ENCODE measurements around the gene MUC3A. TPM values are rescaled to one million over a fixed set of nuclear protein-coding genes. Genes with fewer than 3 reads are reported as not detected.
A peak's percentile ranks its signal among the peaks of the same experiment; 100 is the strongest.

The MUC3A gene
- total and polyA plus RNA-seq, 2 of the 8 experiments (the other 6 are each of a cell fraction or from before 2014, with no cell fraction given): 15.4 to 43.9 TPM

DNA sequence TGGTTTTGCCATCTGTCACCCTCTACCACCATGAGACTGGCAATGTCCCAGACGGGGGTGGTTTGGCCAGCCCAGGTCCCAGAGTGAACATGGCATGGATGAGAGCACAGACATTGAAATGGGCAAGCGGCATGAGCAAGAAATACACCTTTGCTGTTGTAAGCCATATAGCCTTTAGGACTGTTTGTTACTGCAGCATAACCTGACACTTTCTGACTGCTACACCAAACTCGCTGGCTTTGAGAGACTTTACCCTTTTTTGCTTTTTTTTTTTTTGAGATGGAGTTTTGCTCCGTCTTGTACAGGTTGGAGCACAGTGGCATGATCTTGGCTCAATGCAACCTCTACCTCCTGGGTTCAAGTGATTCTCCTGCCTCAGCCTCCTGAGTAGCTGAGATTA lies 5.2 kb upstream of the MUC3A start:
- Histone ChIP-seq H3K27me3 (replicated peaks in 1 of 4; ENCODE audit: control insufficient read depth in 3 of 4, extremely low read depth in 1 of 4, insufficient read depth in 3 of 4, low read length in 3 of 4) (no peaks in the 10 kb centered on the region), H2AK5ac (ENCODE audit: low read depth, low read length) (no peak overlapping the region), H3K14ac (ENCODE audit: insufficient read length) (no peak overlapping the region), H3K4me3 (ENCODE audit: extremely low read depth in 1 of 4, insufficient read depth in 2 of 4, low read depth in 3 of 4, low read length in 4 of 4) (no peak overlapping the region), H3K4me2 (ENCODE audit: insufficient read depth in 1 of 2, low read depth in 2 of 2, low read length in 2 of 2) (no peak overlapping the region; a peak in 1 of 4 replicates), H4K5ac (ENCODE audit: insufficient read length, low read depth, low read length) (peak overlapping the region; percentile 23), H2BK15ac (ENCODE audit: low read length) (no peak overlapping the region), H4K8ac (ENCODE audit: extremely low read depth, insufficient read depth, low read length) (no peak overlapping the region), H2BK5ac (ENCODE audit: low read depth, low read length) (peak overlapping the region; percentile 16; the same call in 1 of the 2 replicates), H3K18ac (ENCODE audit: extremely low read depth, low read length) (peak overlapping the region; percentile 81), H3K9me3 (ENCODE audit: insufficient read depth in 2 of 2, low read depth in 1 of 2, low read length in 1 of 2) (peaks cover 2 to 4% of the 10 kb centered on the region in 2 experiments; a peak in 2 of 4 replicates), H3K27ac (ENCODE audit: low read depth, low read length) (no peak overlapping the region), H3K23ac (ENCODE audit: insufficient read length) (no peak overlapping the region), H3K36me3 (ENCODE audit: control insufficient read depth in 2 of 4, insufficient read depth in 4 of 4, low read length in 3 of 4) (no peaks in the 10 kb centered on the region), H2AFZ (ENCODE audit: low read length) (no peak overlapping the region), H4K20me1 (replicated peaks in 1 of 2; ENCODE audit: control insufficient read depth in 1 of 2, insufficient read depth in 2 of 2, low read length in 2 of 2) (no peaks in the 10 kb centered on the region), H3K9ac (replicated peaks in 1 of 4; ENCODE audit: extremely low read depth in 1 of 4, low read depth in 3 of 4, low read length in 3 of 4) (no peak overlapping the region), H3K56ac (replicated peaks; ENCODE audit: insufficient read length, low read depth, low read length) (no peak overlapping the region), H3K79me1 (ENCODE audit: low read depth, low read length) (no peaks in the 10 kb centered on the region), H2BK20ac (ENCODE audit: low read length) (peak overlapping the region; percentile 98), H3K23me2 (ENCODE audit: low read depth, low read length) (peaks cover 2% of the 10 kb centered on the region; the same call in 1 of the 2 replicates), H3K4me1 (replicated peaks in 1 of 4; ENCODE audit: control insufficient read depth in 3 of 4, insufficient read depth in 4 of 4, low read length in 3 of 4) (peaks cover under 1 to 7% (median 5%) of the 10 kb centered on the region in 4 experiments), H2BK120ac (replicated peaks; ENCODE audit: low read depth, low read length) (no peak overlapping the region), H3K4ac (replicated peaks; ENCODE audit: insufficient read length, low read depth, low read length) (no peak overlapping the region), H2BK12ac (ENCODE audit: low read depth, low read length) (no peak overlapping the region), H4K91ac (replicated peaks; ENCODE audit: insufficient read length, low read length) (no peak overlapping the region), H3K79me2 (ENCODE audit: control insufficient read depth in 1 of 2, insufficient read depth in 2 of 2, low read length in 2 of 2) (no peaks in the 10 kb centered on the region)
- POLR2A ChIA-PET (ENCODE audit: partially characterized antibody): interaction anchor here (0.6 kb wide), 1 partner anchor 14 kb away, joined by 3 read pairs; no protein-coding TSS in a partner anchor
- CTCF ChIA-PET (ENCODE audit: partially characterized antibody): interaction anchor here (1.0 to 1.8 kb wide), 5 partner anchors 12 to 114 kb away, joined by 3 to 6 read pairs (median 4); partner anchors contain the start of gene MUC17
- FAIRE-seq: no peak
- TF ChIP-seq FOSL1 (IDR thresholded peaks at IDR 0.05; ENCODE audit: insufficient read depth, low read depth, low read length) (no peak), KDM1A (IDR thresholded peaks at IDR 0.05; ENCODE audit: borderline replicate concordance, low read length) (peak; percentile 86; the same call in 1 of the 2 replicates), POU5F1 (IDR thresholded peaks at IDR 0.05; ENCODE audit: low read depth, low read length) (no peak), SP1 (IDR thresholded peaks at IDR 0.05; ENCODE audit: low read depth, low read length) (no peak), RBBP5 (IDR thresholded peaks at IDR 0.05; ENCODE audit: borderline replicate concordance, low read depth, low read length) (no peak)
- WGBS, 2 experiments (ENCODE audit: extremely low coverage in 1 of 2, insufficient coverage in 1 of 2, insufficient read length in 1 of 2, insufficient replicate concordance in 2 of 2, low coverage in 1 of 2, low lambda C conversion rate in 2 of 2, missing lambda C conversion rate in 1 of 2): 81% methylated on average over 4 of the region's 4 CpGs; no CpG with 5 or more reads in 1 of the 2 experiments
- no peak for DNase-seq (ENCODE audit: low read depth in 1 of 2, low spot score in 2 of 2)

Data from H1 (cell line).